ENCODE data around the gene MEF2B. TPM values are rescaled to one million over a fixed set of nuclear protein-coding genes. Genes with fewer than 3 reads are reported as not detected.

MEF2B gene
- total RNA-seq, 4 donors from 2014 or later, result not detected

DNA sequence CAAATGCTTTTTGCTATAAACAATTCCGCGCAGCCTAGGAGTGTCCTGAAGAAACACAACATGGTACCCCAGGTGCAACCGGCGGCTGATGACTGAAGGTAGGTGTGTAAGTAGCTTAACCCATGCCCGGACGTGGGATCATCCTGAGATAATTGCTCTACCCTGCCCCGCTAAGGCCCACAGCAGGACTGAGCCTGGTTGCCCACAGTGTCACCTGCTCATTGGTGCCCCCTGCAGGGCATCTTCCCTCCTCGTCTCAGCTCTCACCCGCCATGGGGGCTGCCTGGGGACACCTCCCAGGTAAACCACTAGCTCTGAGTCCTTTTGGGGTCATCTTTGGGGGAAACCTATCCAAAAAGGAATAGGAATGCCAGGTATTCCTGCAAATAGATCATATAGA lies 54.1 kb downstream of the MEF2B start:
- Histone ChIP-seq H3K36me3 (peaks cover 0 to 22% of the 10 kb centered on the region in 2 donors), H3K9me3 (no peaks in the 10 kb centered on the region), H3K27ac (no peak overlapping the region), H3K4me3 (no peak overlapping the region), H3K27me3 (peaks cover 6% of the 10 kb centered on the region), H3K4me1 (peaks cover 0 to 9% (median 0%) of the 10 kb centered on the region in 3 donors)
- WGBS, 2 donors (ENCODE audit: low coverage in 1 of 2), result 95% methylated on average over 4 of the region's 9 CpGs; no CpG with 5 or more reads in 1 of the 2 donors
- ATAC-seq, result no peak
- TF ChIP-seq, protein P1, sequence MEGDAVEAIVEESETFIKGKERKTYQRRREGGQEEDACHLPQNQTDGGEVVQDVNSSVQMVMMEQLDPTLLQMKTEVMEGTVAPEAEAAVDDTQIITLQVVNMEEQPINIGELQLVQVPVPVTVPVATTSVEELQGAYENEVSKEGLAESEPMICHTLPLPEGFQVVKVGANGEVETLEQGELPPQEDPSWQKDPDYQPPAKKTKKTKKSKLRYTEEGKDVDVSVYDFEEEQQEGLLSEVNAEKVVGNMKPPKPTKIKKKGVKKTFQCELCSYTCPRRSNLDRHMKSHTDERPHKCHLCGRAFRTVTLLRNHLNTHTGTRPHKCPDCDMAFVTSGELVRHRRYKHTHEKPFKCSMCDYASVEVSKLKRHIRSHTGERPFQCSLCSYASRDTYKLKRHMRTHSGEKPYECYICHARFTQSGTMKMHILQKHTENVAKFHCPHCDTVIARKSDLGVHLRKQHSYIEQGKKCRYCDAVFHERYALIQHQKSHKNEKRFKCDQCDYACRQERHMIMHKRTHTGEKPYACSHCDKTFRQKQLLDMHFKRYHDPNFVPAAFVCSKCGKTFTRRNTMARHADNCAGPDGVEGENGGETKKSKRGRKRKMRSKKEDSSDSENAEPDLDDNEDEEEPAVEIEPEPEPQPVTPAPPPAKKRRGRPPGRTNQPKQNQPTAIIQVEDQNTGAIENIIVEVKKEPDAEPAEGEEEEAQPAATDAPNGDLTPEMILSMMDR (IDR thresholded peaks at IDR 0.05), result peak in 2 of 4 experiments; percentile 18 to 41
- no peak for TF ChIP-seq POLR2AphosphoS5 (IDR thresholded peaks at IDR 0.05)
- no peak for TF ChIP-seq POLR2A (IDR thresholded peaks at IDR 0.05)
- TF ChIP-seq EP300 (IDR thresholded peaks at IDR 0.05), result no peak

DNA sequence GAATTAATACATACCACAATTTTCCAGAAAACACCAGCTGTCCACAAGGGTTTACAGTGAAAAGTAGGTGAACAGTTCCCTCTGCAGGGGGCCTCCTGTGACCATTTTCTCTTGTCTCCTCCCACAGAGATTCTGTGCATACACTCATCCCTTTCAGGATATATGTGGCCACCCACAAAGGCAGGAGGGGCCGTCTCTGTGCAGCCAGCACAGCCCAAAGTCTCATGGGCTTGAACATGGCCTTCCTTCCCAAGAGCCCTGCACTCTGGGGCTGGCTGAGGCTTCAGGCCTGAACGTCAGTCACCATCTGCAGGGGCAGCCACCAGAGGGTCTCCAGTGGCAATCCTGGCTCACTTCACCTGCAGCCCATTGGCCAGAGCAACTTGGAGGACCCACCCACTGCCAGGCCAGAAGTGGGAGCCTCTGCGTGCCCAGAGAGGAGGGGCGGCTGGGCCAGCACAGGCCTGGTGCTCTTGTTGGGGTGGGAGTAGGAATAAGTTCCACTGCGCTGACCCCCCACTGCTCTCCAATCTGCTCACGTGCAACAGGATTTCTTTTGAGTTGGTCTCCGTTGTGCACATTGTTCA lies 56.9 kb downstream of the MEF2B start:
- WGBS, 2 donors (ENCODE audit: low coverage in 1 of 2), result 57% methylated on average over 1 of the region's 7 CpGs; no CpG with 5 or more reads in 1 of the 2 donors

DNA sequence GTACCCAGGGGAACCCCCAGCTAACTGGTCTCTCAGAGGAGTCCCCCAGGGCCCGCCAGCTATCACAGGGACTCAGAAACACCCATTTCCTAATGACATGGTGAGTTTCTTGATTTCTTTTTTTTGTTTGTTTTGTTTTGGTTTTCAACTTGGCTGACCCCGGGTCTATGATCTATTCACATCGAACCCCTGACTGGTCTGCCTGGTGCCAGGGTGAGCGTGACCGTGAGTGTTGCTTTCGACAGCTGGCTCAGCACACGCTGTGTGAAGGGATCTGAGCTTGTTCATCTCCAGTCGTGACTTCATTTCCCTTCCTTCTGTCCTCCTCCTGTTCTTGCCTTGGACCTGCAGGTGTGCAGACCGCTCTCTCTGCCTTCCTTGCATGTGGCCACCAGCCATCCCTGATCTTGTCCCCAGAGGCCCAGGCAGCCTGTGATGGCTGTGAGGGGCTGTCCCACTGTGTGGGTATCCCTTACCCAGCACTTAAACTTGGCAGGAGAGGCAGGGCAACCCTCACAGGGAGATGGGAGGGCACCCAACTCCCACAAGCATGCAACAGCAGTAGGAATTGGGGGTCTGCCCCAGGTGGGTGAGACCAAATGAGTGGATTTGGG lies 58.0 kb downstream of the MEF2B start:
- Histone ChIP-seq H3K27me3 (peaks cover 14% of the 10 kb centered on the region), H3K4me1 (peaks cover 0 to 13% (median 3%) of the 10 kb centered on the region in 3 donors), H3K27ac (no peak overlapping the region), H3K9me3 (no peaks in the 10 kb centered on the region), H3K36me3 (peaks cover 0 to 20% of the 10 kb centered on the region in 2 donors), H3K4me3 (no peak overlapping the region)
- no peak for ATAC-seq
- 51 to 83% methylated on average over 2 to 8 of the region's 9 CpGs for WGBS, 2 donors (ENCODE audit: low coverage in 1 of 2)
- TF ChIP-seq EP300 (IDR thresholded peaks at IDR 0.05) (no peak), POLR2AphosphoS5 (IDR thresholded peaks at IDR 0.05) (no peak), POLR2A (IDR thresholded peaks at IDR 0.05) (no peak)
- TF ChIP-seq, protein P1 (IDR thresholded peaks at IDR 0.05), result no peak

More for the DNA sequence above, 56.9 kb downstream of the MEF2B start:
- no peak for TF ChIP-seq POLR2A (IDR thresholded peaks at IDR 0.05)
- TF ChIP-seq POLR2AphosphoS5 (IDR thresholded peaks at IDR 0.05), result no peak
- TF ChIP-seq EP300 (IDR thresholded peaks at IDR 0.05), result no peak
- TF ChIP-seq, protein P1 (IDR thresholded peaks at IDR 0.05), result no peak
- no peak for ATAC-seq
- Histone ChIP-seq H3K27me3 (peaks cover 14% of the 10 kb centered on the region), H3K9me3 (no peaks in the 10 kb centered on the region), H3K4me1 (peaks cover 0 to 13% (median 3%) of the 10 kb centered on the region in 3 donors), H3K4me3 (no peak overlapping the region), H3K27ac (no peak overlapping the region), H3K36me3 (peaks cover 0 to 9% of the 10 kb centered on the region in 2 donors)

DNA sequence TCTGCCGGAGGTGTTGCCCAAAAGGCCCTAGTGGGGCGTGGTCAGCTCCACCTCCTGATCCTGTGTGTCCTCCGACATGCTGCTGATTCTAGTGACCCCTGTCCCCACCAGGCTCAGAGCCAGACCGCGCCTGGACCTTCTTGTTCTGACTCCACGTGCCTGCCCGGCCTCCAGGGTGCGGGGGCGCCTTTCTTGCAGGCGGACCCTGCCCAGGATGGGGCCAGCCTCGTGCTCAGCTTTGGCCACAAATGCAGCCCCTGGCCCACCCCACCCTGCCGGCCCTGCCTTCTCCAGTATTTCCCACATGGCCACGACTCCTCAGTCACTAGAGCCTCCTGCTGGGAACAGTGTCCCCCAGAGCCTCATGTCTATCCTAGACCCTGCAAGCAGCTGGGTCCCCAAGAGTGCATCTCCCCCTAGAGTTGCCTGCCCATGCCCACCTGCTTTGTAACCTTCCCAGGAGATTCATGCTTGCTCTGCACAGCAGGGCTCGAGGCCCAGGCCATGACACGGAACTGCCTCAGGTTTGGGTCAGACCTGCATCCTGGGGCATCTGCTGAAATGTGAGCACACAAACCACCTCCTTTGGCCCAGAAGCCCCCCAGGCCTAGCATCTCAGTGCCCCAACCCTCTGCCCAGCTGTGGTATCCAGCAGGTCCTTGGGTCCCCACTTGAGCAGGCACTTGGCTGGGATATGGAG lies 58.8 kb downstream of the MEF2B start:
- Histone ChIP-seq H3K27ac (no peak overlapping the region), H3K36me3 (peaks cover 0 to 21% of the 10 kb centered on the region in 2 donors), H3K9me3 (no peaks in the 10 kb centered on the region), H3K4me1 (peaks cover 0 to 13% (median 3%) of the 10 kb centered on the region in 3 donors), H3K4me3 (no peak overlapping the region), H3K27me3 (peaks cover 14% of the 10 kb centered on the region)
- ATAC-seq, result no peak
- WGBS, 2 donors (ENCODE audit: low coverage in 1 of 2), result 72% methylated on average over 3 of the region's 15 CpGs; no CpG with 5 or more reads in 1 of the 2 donors
- no peak for TF ChIP-seq POLR2A (IDR thresholded peaks at IDR 0.05)
- TF ChIP-seq POLR2AphosphoS5 (IDR thresholded peaks at IDR 0.05), result no peak
- no peak for TF ChIP-seq EP300 (IDR thresholded peaks at IDR 0.05)
- TF ChIP-seq, protein P1 (IDR thresholded peaks at IDR 0.05), result no peak

All from gastroesophageal sphincter (tissue), 4 donors.